Fibroblast of the aortic adventitia (primary cell): Measurements from ENCODE around the gene CDKN3. TPM values are rescaled to one million over a fixed set of nuclear protein-coding genes. Genes with fewer than 3 reads are reported as not detected.
"Not testable (repeated sequence)": the region's sequence is repeated elsewhere in the genome, so short reads cannot be mapped to it uniquely, and the experiment has no call there.

ENCODE experiments used
- DNase-seq: peaks from one replicate; pipeline ENCODE4 v3.0.0-alpha.2; 2010; ENCODE audit warnings: low read depth
- H3K4me3 ChIP-seq: 2 replicates; pipeline ENCODE4 v1.5.1; 2011; ENCODE audit warnings: low read depth, mild to moderate bottlenecking, control low read depth, low read length, moderate library complexity
- CTCF ChIP-seq: IDR thresholded peaks from 2 replicates; pipeline ENCODE4 v1.5.1; 2011; ENCODE audit warnings: mild to moderate bottlenecking, low read length, control low read depth, inconsistent platforms; ENCODE audit not compliant: insufficient read depth
- total RNA-seq: library from RNA; depleted of rRNA; stranded (reverse); fragments of >200 nt; gene quantifications from 2 replicates; pipeline ENCODE4 v1.2.3, GENCODE V29; 2012; ENCODE audit warnings: low replicate concordance

Gene CDKN3
- total RNA-seq, 1 donor = 33.4 TPM

GRCh38 chr14:54457609-54457996 lies 60.8 kb downstream of the CDKN3 start:
- DNase-seq = no peak
- TF ChIP-seq CTCF = no peak

GRCh38 chr14:54458536-54458935 lies 61.7 kb downstream of the CDKN3 start:
- H3K4me3 ChIP-seq, DNase-seq: not testable (repeated sequence)

More at GRCh38 chr14:54457609-54457996, 60.8 kb downstream of the CDKN3 start:
- no peak overlapping the region for H3K4me3 ChIP-seq

- no peak for DNase-seq
- no peak overlapping the region for H3K4me3 ChIP-seq
- no peak for TF ChIP-seq CTCF
These were observed 62.3 kb downstream of the CDKN3 start for GRCh38 chr14:54459106-54459505.

- TF ChIP-seq CTCF = no peak
- no peak overlapping the region for H3K4me3 ChIP-seq
- no peak for DNase-seq
These were observed 65.2 kb downstream of the CDKN3 start for GRCh38 chr14:54462048-54462447.

- TF ChIP-seq CTCF = no peak
- H3K4me3 ChIP-seq = no peak overlapping the region
- no peak for DNase-seq
These were observed 68.8 kb downstream of the CDKN3 start for GRCh38 chr14:54465654-54466053.

GRCh38 chr14:54467280-54467679 lies 70.5 kb downstream of the CDKN3 start:
- H3K4me3 ChIP-seq = no peak overlapping the region
- no peak for DNase-seq
- TF ChIP-seq CTCF = no peak

Other genes starting within 250 kb of the CDKN3 start
- gene CNIH1, start 44.4 kb downstream of the CDKN3 start, total RNA-seq = 27.5 and 326 TPM in 2 replicates
- 73.8 and 129 TPM in 2 replicates for gene GMFB, start 92.0 kb downstream of the CDKN3 start, total RNA-seq
- gene CGRRF1, start 112.9 kb downstream of the CDKN3 start, total RNA-seq = 7.0 and 19.7 TPM in 2 replicates
- gene SAMD4A, start 170.1 kb downstream of the CDKN3 start, total RNA-seq = 8.6 and 20.1 TPM in 2 replicates